Measurements from ENCODE around the gene MACF1. TPM values are rescaled to one million over a fixed set of nuclear protein-coding genes. Genes with fewer than 3 reads are reported as not detected.
A peak's percentile ranks its signal among the peaks of the same experiment; 100 is the strongest.

MACF1 gene
- total RNA-seq, 1 donor from 2014 or later = 222 TPM

DNA sequence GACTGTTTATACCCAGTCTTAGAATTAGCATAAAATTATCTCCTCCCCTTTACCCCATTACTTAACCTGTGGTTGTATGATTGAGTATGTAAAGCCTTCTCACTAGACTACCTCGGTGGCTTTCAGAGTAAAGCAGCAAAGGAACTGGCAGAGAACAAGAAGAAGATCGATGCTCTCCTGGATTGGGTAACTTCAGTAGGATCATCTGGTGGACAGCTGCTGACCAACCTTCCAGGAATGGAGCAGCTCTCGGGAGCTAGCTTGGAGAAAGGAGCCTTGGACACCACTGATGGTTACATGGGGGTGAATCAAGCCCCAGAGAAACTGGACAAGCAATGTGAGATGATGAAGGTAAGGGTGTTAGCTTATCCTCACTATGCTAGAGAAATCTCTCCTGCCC is 148.4 kb downstream of the MACF1 start:
- no peaks in the 10 kb centered on the region for H3K27me3 ChIP-seq
- no peak for TF ChIP-seq EZH2phosphoT487 (IDR thresholded peaks at IDR 0.05)
- TF ChIP-seq EZH2 (IDR thresholded peaks at IDR 0.05) = no peak
- TF ChIP-seq, protein P1, sequence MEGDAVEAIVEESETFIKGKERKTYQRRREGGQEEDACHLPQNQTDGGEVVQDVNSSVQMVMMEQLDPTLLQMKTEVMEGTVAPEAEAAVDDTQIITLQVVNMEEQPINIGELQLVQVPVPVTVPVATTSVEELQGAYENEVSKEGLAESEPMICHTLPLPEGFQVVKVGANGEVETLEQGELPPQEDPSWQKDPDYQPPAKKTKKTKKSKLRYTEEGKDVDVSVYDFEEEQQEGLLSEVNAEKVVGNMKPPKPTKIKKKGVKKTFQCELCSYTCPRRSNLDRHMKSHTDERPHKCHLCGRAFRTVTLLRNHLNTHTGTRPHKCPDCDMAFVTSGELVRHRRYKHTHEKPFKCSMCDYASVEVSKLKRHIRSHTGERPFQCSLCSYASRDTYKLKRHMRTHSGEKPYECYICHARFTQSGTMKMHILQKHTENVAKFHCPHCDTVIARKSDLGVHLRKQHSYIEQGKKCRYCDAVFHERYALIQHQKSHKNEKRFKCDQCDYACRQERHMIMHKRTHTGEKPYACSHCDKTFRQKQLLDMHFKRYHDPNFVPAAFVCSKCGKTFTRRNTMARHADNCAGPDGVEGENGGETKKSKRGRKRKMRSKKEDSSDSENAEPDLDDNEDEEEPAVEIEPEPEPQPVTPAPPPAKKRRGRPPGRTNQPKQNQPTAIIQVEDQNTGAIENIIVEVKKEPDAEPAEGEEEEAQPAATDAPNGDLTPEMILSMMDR (IDR thresholded peaks at IDR 0.05) = no peak
- peak overlapping the region; percentile 13 for H3K27ac ChIP-seq
- Mint-ChIP-seq H3K27me3 (ENCODE audit: insufficient read depth, low read depth) (no peaks in the 10 kb centered on the region), H3K36me3 (peaks cover 47% of the 10 kb centered on the region), H3K27ac (no peak overlapping the region), H3K4me3 (no peak overlapping the region), H3K4me1 (no peaks in the 10 kb centered on the region), H3K9me3 (no peaks in the 10 kb centered on the region)
- H2AFZ ChIP-seq (replicated peaks) = no peak overlapping the region
- H3K79me2 ChIP-seq (ENCODE audit: low read depth) = peaks cover 4% of the 10 kb centered on the region
- H3K9me3 ChIP-seq (ENCODE audit: low read depth) = no peaks in the 10 kb centered on the region
- no peaks in the 10 kb centered on the region for H3K4me1 ChIP-seq
- no peak for DNase-seq (ENCODE audit: low spot score)
- no peaks in the 10 kb centered on the region for H4K20me1 ChIP-seq (ENCODE audit: low read depth)
- no peak overlapping the region for H3K9ac ChIP-seq
- no peak overlapping the region for H3K4me2 ChIP-seq
- peaks cover 13% of the 10 kb centered on the region for H3K36me3 ChIP-seq
- H3F3A ChIP-seq (ENCODE audit: low read depth) = peaks cover 6% of the 10 kb centered on the region
- no peak overlapping the region for H3K4me3 ChIP-seq

DNA sequence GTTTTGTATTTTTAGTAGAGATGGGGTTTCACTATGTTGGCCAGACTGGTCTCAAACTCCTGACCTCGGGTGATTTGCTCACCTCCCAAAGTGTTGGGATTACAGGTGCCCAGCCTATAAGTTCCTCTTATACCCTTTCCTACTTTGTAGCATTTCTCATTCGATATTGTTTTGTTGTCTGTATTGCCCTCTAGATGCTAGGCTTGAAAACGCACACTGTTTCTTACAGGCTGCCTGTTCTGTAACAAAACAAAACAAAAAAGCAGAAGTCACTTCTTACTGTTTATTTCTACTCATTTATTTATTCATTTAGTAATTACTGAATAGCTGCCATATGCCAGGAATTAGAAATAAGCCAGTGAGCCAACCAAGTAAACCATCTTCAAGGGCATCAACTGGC is 150.1 kb downstream of the MACF1 start:
- Histone ChIP-seq H3K36me3 (peaks cover 15% of the 10 kb centered on the region), H3K9ac (no peak overlapping the region), H3K4me3 (no peak overlapping the region), H4K20me1 (ENCODE audit: low read depth) (peaks cover 3% of the 10 kb centered on the region), H3K9me3 (ENCODE audit: low read depth) (no peaks in the 10 kb centered on the region), H3K79me2 (ENCODE audit: low read depth) (peaks cover 4% of the 10 kb centered on the region), H3K27ac (no peak overlapping the region), H3K4me1 (no peaks in the 10 kb centered on the region), H3K4me2 (no peak overlapping the region), H2AFZ (replicated peaks) (no peak overlapping the region), H3F3A (ENCODE audit: low read depth) (peaks cover 6% of the 10 kb centered on the region), H3K27me3 (no peaks in the 10 kb centered on the region)
- no peak overlapping the region for H3K4me3 Mint-ChIP-seq
- no peaks in the 10 kb centered on the region for H3K27me3 Mint-ChIP-seq (ENCODE audit: insufficient read depth, low read depth)
- H3K27ac Mint-ChIP-seq = no peak overlapping the region
- no peak for TF ChIP-seq EZH2 (IDR thresholded peaks at IDR 0.05)
- TF ChIP-seq EZH2phosphoT487 (IDR thresholded peaks at IDR 0.05) = no peak
- TF ChIP-seq, protein P1 (IDR thresholded peaks at IDR 0.05) = no peak
- no peaks in the 10 kb centered on the region for H3K9me3 Mint-ChIP-seq
- no peak for DNase-seq (ENCODE audit: low spot score)
- H3K4me1 Mint-ChIP-seq = no peaks in the 10 kb centered on the region
- peaks cover 50% of the 10 kb centered on the region for H3K36me3 Mint-ChIP-seq

DNA sequence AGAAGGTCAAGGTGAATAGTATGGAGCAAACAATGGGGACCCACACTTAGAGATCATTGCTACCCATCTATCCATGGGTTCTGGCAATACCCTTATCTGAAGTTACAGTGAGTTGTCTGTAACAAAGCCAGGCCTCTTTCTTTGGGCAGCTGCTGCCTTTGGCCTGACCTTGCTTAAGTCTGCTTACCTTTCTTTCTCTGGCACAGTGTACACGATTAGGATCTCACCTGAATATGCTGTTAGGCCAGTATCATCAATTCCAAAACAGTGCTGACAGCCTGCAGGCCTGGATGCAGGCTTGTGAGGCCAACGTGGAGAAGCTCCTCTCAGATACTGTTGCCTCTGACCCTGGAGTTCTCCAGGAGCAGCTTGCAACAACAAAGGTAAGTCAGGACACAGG is 154.0 kb downstream of the MACF1 start:
- Histone ChIP-seq H3K4me3 (no peak overlapping the region), H3K4me1 (no peaks in the 10 kb centered on the region), H3K9me3 (ENCODE audit: low read depth) (no peaks in the 10 kb centered on the region), H3K9ac (no peak overlapping the region), H4K20me1 (ENCODE audit: low read depth) (peaks cover 7% of the 10 kb centered on the region), H3K27me3 (no peaks in the 10 kb centered on the region), H3F3A (ENCODE audit: low read depth) (peaks cover 6% of the 10 kb centered on the region), H3K27ac (no peak overlapping the region), H2AFZ (replicated peaks) (no peak overlapping the region), H3K79me2 (ENCODE audit: low read depth) (peaks cover 4% of the 10 kb centered on the region), H3K36me3 (peaks cover 35% of the 10 kb centered on the region), H3K4me2 (no peak overlapping the region)
- Mint-ChIP-seq H3K4me1 (no peaks in the 10 kb centered on the region), H3K27ac (no peak overlapping the region), H3K27me3 (ENCODE audit: insufficient read depth, low read depth) (no peaks in the 10 kb centered on the region), H3K36me3 (peaks cover 52% of the 10 kb centered on the region), H3K9me3 (no peaks in the 10 kb centered on the region), H3K4me3 (no peak overlapping the region)
- no peak for DNase-seq (ENCODE audit: low spot score)
- TF ChIP-seq EZH2 (IDR thresholded peaks at IDR 0.05) = no peak
- TF ChIP-seq EZH2phosphoT487 (IDR thresholded peaks at IDR 0.05) = no peak
- TF ChIP-seq, protein P1 (IDR thresholded peaks at IDR 0.05) = no peak

Data from neural progenitor cell (in vitro differentiated cells).